GM21381 (cell line): ENCODE data around the gene TSC2.
A peak's percentile ranks its signal among the peaks of the same experiment; 100 is the strongest.
"Not testable (repeated sequence)": the region's sequence is repeated elsewhere in the genome, so short reads cannot be mapped to it uniquely, and the experiment has no call there.

Source experiments
- ATAC-seq: cut with Tn5 transposase; IDR thresholded peaks from one replicate; pipeline ENCODE4 v1.9.1; 2021; ENCODE audit warnings: mild to moderate bottlenecking, moderate library complexity; ENCODE audit not compliant: unreplicated experiment

TSC2 gene

DNA sequence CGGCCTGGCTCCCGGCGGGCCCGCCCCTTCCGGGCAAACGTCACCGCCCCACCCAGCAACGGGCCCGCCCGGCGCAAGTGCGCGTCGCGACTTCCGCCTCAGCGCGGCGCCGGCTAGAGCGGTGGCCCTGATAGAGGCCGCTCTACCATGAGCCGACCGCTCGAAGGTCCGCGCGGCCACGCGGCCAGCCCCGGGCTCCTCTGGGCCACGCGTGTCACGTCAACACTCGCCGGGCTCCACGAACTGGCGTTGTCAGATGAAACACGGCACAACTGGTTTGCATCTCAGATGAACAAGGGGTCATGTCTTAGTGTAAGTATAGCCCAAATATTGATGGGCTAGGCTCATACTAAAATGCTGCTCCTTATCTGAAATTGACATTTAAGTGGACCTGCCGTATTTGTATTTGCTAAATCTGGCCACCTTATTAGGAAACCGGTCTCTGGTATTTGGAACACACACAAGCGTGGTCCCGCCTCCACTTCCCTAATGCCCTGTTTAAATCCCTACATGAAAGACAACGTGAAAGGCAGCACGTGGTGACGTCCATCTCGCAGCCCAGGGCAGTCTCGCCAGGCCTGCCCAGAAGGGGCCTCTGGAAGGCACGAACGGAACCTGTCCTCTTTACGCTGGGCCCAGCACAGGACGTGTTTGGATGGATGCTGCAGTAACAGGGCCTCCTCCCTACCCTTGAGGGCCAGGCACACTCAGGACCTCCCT is 37.8 kb upstream of the TSC2 start, which contains the start of gene ZNF598:
TSS of gene ZNF598 (minus strand) at position 31 of the 720 bp plus-strand sequence.
- peak; percentile 86 for ATAC-seq

DNA sequence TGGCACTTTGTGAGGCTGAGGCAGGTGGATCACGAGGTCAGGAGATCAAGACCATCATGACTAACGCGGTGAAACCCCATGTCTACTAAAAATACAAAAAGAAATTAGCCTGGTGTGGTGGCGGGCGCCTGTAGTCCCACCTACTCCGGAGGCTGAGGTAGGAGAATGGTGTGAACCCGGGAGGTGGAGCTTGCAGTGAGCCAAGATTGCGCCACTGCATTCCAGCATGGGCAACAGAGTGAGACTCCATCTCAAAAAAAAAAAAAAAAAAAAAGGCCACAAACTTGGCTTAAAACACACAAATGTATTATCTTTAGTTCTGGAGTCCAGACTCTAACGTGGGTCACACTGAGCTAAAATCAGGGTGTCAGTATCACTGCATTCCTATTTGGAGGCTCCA is 36.1 kb upstream of the TSC2 start:
- not testable (repeated sequence) for ATAC-seq

DNA sequence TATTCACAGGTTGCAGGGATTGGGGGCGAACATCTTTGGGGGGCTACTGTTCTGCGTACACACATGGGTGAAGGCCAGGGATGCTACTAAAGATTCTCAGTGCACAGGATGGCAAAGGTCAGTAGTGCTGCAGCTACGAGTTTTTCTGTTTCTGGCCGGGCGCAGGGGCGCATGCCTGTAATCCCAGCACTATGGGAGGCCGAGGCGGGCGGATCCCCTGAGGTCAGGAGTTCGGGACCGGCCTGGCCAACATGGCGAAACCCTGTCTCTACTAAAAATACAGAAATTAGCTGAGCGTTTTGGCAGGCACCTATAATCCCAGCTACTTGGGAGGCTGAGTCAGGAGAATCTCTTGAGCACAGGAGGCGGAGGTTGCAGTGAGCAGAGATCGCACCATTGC is 34.3 kb upstream of the TSC2 start:
- no peak for ATAC-seq

DNA sequence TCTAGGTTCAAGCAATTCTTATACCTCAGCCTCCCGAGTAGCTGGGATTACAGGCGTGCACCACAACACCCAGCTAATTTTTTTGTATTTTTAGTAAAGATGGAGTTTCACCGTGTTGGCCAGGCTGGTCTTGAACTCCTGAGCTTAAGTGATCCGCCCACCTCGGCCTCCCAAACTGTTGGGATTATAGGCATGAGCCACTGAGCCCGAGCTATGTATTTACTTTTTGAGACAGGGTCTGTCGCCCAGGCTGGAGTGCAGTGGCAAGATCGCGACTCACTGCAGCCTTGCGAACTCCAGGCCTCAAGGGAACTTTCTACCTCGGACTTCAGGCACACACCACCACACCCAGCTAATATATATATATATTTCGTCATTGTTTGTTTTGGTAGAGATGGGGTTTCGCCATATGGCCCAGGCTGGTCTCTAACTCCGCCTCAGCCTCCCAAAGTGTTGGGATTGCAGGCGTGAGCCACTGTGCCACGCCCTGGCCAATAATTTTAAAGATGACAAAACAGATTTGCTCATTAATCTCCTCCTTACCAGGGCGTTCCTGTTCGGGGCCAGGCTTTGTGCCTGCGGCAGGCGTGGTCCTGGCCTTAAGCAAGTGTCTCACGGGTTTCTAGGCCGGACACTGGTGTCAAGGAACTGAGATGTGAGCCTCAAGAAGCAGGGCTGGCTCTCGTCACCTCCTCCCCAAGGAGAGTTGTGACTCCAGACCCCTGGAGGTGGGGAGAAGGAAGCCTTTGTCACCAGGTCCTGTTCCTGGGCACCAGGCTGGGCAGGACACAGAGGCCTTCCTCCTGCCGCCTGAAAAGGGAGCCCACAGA is 32.5 kb upstream of the TSC2 start:
- no peak for ATAC-seq

DNA sequence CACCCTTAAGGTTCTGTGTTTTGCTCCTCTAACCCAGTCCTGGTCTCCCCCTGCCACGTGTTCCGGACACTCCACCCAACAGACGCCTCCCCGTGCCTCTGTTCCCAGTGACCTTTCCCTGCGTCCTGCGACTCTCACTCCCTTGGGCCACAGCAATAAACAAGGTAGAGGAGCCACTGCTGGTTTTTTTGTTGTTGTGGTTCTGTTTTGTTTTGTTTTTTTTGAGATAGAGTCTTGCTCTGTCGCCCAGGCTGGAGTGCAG is 31.9 kb upstream of the TSC2 start:
- no peak for ATAC-seq

DNA sequence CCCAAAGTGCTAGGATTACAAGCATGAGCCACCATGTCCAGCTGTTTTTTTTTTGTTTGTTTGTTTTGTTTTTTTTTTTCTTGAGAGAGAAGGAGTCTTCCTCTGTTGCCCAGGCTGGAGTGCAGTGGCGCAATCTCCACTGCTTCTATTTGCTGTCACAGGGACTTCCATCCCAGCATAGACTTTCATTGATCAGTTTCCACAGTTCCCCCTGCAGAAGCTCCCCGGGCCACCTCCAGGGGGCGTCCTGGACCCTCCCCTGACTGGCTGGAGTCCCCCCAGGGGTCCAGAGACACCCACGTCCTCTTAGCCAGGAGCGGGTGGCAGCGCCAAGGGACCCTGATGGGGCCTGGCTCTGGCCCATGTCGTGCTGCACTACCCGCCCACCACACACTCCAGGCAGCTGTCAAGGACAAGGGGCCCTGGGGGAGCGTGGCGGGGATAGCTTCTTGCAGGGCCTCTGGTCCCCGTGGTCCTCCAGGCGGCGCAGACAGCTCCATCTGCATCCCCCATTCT is 31.3 kb upstream of the TSC2 start:
- no peak for ATAC-seq

DNA sequence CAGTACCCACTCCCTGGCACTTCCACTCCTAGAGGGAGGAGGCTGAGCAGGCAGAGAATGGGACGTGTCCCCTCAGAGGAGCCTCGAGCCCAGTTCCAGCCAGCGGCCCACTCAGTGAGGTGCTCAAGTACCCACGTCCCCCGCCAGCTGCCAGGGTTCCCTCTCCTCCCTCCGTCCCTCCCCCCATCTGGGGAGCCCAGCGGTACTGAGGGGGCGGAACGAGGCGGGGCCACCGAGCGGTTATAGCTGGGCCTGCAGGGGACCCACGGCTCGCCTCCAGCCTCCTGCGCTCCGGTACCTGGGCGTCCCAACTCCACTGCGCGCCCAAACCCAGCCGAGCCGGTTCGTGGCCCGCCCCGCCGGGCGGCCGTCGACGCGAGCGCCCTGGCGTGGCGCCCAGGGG is 28.3 kb upstream of the TSC2 start, which contains the start of gene NPW:
TSS of gene NPW (plus strand) at position 268 of the 403 bp plus-strand sequence.
- ATAC-seq: no peak

DNA sequence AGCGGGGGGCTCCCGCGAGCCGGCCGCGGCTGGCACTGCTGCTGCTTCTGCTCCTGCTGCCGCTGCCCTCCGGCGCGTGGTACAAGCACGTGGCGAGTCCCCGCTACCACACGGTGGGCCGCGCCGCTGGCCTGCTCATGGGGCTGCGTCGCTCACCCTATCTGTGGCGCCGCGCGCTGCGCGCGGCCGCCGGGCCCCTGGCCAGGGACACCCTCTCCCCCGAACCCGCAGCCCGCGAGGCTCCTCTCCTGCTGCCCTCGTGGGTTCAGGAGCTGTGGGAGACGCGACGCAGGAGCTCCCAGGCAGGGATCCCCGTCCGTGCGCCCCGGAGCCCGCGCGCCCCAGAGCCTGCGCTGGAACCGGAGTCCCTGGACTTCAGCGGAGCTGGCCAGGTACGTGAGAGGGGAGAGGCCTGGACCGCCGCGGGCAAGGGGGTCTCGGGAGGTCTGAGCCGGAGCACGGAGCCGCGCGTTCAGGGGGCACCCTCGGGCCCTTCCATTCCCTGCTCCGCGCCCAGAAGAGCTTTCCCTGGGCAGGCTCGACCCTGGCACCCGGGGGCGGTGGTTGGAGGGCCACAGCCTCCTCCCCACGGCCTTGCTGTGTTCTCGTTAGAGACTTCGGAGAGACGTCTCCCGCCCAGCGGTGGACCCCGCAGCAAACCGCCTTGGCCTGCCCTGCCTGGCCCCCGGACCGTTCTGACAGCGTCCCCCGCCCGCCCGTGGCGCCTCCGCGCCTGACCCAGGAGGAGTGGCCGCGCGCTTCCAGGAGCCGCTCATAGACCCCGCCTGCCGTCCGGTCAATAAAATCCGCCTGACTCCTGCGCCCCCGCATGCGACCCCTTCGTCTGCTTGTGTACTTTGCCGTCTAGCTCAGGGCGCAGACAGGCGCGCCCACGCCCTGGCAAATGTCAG is 27.6 kb upstream of the TSC2 start:
- no peak for ATAC-seq

DNA sequence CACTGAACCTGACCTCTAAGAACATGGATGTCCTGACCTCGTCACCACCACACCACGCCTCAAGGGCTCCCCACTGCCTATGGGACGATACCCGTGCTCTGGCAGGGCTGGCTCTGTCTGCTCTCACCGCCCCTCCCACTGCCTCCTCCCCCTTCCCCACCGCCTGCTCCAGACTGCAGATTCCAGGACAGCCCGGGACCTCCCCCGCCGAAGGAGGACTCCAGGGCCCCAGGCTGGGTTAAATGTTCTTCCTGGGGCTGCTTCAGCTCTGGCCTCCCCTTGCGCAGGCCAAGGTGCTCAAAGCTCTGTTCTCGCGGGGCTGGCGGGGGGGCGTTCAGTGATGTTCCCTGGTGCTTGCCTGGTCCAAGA is 25.1 kb upstream of the TSC2 start:
- peak; percentile 17 for ATAC-seq

DNA sequence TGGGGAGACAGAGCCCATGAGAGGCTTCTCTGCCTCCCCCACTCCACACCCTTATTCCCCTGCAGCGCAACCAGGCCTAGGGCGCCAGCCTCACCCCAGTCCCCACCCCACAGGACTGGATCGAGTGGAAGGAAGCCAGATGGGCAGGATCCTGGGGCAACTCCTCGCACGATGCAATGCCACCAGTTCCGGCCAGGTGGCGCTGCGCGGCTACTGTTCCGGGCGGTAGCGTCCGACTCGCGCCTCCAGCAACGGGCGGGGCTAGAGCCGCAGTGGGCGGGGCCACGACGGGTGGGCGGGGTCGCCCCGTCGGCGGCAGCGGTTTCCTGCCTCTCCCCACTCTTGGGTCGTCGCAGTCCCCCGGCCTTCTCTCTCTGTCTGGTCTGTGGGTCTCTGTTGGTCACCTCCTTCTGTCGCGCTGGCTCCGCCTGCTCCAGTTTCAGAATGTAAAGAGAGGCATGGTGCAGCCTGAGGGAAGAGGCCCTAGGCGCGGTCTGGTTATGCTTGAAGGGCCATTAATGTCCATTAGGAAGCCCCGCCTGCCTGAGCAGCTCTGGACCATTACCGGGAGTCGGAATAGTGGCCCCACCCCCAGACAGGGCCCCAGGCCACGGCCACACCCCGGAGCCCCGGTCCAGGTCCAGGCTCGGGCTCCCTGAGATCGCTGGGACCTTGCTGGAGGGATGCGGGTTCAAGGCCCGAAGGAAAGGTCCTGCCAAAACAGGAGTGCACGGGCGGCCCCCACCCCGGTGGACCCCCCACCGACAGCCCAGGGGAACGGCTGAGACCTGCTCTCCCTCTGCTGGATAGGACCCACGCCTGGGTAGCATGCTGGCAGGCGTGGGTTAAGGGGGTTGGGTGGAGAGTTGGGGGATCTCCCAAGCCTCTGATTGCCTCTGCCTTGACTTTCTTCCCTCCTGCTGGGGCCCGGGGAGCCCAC is 24.4 kb upstream of the TSC2 start:
- ATAC-seq: peak; percentile 77

DNA sequence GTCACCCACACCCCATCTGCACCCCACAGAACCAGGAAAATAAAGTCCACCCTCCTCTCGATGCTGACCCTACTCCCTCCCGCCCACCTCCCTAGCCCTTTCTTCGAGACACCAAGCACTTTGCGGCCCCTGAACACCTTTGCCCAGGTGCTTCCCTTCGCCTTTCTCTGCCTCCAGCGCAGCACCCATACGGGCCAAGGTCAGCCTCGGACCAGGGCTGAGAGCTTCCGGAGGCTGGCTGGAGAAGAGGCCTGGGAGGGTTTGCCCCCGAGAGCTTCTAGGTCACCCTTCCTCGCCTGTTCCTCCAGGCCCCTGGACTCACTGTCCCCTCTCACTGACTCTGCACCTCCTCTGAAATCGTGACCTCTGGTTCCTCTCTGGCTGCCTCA is 23.8 kb upstream of the TSC2 start:
- ATAC-seq: no peak

DNA sequence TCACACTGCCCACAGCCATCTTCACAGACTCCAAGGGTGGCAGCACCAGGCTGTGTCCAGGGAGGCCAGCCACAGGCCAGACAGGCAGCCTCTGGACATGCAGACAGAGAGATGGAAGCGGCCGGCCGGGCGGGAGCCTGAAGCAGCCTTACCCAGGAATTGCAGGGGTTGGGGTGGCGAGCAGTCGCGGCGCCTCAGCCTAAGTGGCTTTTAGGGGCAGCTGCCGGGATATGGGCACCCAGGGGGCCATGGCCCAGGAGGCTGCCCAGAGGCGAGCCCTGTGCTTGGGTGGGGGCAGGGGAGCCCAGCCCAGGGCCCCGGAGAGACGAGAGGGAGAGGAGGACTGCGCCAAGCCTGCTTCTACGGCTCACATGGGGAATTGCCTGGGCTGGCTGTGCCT is 22.5 kb upstream of the TSC2 start:
- no peak for ATAC-seq

DNA sequence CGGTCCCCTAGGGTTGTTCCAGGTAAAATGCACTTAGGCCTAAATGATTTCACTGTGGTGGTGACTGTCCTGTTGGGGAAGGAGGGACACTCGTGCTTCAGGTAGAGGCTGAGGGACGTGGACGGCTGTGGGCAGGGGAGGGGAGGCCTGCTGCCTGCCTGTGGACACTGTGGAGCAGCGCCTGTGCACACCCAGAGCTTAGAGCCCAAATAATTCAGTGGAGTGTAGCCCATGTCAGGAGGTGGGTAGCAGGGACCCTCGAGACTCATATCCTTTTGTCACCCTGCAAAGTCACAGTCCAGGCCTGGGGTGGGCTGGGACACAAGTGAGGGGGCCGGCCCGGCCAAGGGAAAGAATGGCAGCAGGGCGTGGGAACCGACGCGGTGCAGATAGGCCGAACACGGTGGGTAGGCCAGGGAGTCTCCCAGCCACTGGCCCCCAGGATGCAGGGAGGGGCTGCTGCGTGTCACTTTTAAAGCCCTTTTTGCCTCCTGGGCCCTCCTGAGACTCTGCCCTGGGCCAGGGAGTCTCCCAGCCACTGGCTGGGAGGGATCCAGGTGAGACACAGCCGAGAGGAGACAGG is 21.8 kb upstream of the TSC2 start:
- no peak for ATAC-seq

DNA sequence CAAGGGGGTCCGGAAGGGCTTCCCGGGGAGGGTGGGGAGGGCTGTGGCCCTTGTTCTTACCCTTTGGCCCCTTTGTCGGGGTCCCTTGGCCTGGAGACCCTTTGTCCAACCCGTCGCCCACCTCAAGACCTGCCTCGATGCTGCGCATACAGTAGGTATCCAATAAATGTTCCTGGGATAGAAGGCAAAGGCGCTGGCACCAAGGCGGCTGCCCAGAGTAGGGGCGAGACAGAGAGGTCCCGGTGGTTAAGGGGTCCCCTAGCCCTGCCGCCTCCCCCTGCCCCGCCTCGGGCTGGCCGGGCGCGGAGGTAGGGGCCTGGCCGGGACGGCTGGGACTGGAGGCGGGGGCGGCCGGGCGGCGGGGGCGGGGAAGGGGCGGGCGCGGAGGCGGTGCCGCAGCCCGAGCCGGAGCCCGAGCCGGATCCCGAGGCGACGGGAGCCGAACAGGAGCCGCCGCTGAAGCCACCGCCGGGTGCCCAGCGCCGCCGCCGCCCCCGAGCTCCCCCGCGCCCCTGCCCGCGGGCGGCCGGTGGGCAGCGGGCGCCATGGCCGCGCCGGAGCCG is 21.2 kb upstream of the TSC2 start, which contains the start of gene NHERF2:
TSS of gene NHERF2 (plus strand) at position 442 of the 563 bp plus-strand sequence. CDS start at position 546, 104 bp downstream.
- no peak for ATAC-seq

DNA sequence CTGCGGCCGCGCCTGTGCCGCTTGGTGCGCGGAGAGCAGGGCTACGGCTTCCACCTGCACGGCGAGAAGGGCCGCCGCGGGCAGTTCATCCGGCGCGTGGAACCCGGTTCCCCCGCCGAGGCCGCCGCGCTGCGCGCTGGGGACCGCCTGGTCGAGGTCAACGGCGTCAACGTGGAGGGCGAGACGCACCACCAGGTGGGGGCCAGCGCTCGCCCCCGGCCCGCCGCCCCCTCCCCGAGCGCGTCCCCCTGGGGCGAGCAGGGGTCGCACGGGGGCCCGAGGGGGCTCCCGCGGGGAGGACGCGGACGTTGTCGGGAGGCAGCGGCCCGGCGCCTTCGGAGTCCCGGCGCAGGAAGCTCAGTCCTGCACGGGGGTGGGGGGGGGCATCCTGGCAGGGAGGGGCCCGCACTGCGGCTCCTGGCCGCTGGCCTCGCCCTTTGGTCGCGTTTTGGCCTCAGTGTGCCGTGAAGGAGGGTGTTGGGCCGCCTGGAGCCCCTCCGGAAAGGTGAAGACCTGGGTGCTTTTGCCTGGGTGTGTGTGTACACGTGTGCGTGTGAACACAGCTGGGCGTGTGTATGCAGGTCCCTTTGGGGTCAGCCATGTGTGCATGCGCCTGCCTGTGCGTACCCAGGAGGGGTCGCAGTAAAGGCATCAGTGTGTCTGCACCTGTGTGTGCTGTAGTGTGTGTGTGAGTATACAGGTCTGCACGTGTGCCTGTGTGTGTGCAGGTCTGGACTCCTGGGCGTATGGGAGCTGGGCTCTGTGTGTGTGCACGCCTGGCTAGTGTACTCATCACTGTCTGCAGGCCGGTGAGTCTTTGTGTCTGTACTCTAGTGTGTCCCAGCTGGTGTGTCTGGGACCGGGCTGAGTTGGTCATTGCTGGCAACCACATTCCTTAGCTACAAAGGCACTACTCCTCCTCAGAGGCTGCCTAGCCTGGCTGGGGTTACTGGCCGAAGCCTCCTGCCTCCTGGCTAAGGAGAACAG is 20.5 kb upstream of the TSC2 start:
- no peak for ATAC-seq

DNA sequence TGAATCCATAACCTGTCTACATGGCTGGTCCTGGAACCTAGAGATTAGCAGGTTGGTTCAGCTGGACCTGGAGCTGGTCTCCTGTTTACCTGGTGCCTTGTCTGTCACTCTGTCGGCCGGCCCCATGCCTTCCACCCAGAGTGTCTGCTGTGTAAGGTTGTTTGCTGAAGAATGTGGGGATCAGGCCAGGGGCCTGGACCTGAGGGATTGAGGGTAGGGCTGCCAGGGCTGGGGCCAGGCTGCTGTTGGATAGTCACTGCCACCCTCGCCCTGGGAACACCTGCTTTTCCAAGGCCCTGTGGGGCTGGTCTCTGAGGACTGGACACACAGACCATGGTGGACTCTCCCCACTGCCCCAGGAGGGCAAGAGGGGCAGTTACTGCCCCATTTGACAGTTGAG is 19.6 kb upstream of the TSC2 start:
- no peak for ATAC-seq

DNA sequence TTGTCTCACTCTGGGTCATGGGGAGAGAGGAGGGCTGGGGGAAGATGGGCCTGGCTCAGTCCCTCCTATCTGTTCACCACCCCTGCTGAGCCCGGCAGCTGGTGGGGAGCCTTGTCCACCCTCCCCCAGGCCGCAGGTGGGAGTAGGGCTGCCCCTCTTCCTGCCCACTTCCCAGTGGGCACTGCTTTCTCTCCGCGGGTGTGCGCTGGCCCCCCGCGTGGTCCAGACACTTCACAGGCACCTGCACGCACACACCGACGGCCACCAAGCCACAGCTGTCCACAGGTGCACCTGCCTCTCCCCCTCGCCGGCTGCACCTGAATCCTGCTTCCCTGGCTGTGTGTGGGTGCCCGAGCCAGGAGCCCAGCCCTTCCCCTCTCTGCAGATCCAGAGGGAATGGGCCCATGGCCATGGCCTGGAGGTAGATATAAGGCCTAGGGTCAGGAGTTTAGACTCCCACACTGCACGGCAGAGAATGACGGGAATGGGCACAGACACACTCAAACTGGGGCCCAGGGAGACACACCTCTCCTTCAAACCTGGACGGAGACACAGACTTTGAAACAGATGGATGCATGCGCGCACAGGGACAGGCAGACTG is 19.1 kb upstream of the TSC2 start:
- no peak for ATAC-seq

DNA sequence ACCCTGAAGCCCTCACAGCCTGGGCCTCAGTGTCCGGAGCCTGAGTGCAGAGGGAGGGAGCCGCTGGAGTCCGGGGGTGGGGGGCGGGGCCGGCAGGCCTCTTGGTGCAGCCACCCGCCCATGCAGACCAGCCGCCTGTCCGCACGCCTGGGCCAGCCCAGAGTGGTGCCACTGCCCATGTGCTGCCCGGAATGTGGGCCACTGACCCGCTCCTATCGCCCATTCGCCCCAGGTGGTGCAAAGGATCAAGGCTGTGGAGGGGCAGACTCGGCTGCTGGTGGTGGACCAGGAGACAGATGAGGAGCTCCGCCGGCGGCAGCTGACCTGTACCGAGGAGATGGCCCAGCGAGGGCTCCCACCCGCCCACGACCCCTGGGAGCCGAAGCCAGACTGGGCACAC is 18.4 kb upstream of the TSC2 start:
- no peak for ATAC-seq
